HCT116 (cell line): Measurements from ENCODE around the gene SRGAP3. TPM values are rescaled to one million over a fixed set of nuclear protein-coding genes. Genes with fewer than 3 reads are reported as not detected.

ENCODE experiments used
- ATAC-seq: fragments of 200-7000 bp; cut with Tn5 transposase; 2 replicates; pipeline ENCODE4 v1.9.1; 2020; ENCODE audit warnings: mild to moderate bottlenecking, moderate library complexity
- BruUV-seq: library from RNA; stranded (reverse); fragments of 400-500 nt; replicated peaks from 2 replicates; lab custom pipeline; 2021; lab: Mats Ljungman, UMichigan
- CTCF ChIA-PET: fragments of 300-600 bp; sonication (Branson Sonifier 250); formaldehyde crosslinking; loops from one replicate; lab custom pipeline; 2021; ENCODE audit warnings: antibody characterized with exemption; lab: Charles Lee
- POLR2A ChIA-PET: fragments of 300-600, 350-600 bp; sonication (Branson Sonifier 250); formaldehyde crosslinking; loops from one replicate; lab custom pipeline; 2021; ENCODE audit warnings: antibody characterized with exemption; lab: Charles Lee
- RAD21 ChIA-PET, 2 experiments: fragments of 300-600 bp; sonication (Branson Sonifier 250); formaldehyde crosslinking; loops; one replicate each; lab custom pipeline; 2023; ENCODE audit warnings: low total read pairs in 2 of 2; ENCODE audit not compliant: uncharacterized antibody in 2 of 2, unreplicated experiment in 2 of 2, low non-redundant PET in 1 of 2; lab: Charles Lee
- DNase-seq: peaks from one replicate; pipeline ENCODE4 v3.0.0-alpha.2; 2010; ENCODE audit warnings: low read depth, low spot score
- H2AFZ ChIP-seq: fragments of 200-600 bp; shearing (Covaris generic), sonication (generic); 2 replicates; pipeline ENCODE4 v1.6.1; 2017; ENCODE audit warnings: low read depth, mixed run types, mixed read lengths, antibody characterized with exemption, low read length; ENCODE audit not compliant: poor library complexity, severe bottlenecking
- H3K27ac ChIP-seq: 2 replicates; pipeline ENCODE4 v1.5.1; 2012; ENCODE audit warnings: low read depth, low read length
- H3K27me3 ChIP-seq: fragments of 200-600 bp; sonication (generic); 2 replicates; pipeline ENCODE4 v1.6.1; 2016; ENCODE audit warnings: mixed run types, low read length, mixed read lengths; ENCODE audit not compliant: insufficient read depth
- H3K36me3 ChIP-seq, 2 experiments: fragments of 200-500 bp in 1 of 2; fragments of 200-600 bp in 1 of 2; sonication (Bioruptor generic) in 1 of 2; sonication (generic) in 1 of 2; 2 replicates each; pipeline versions ENCODE4 v1.5.1 to v1.6.1; 2014 to 2016; ENCODE audit warnings: low read length in 2 of 2, inconsistent platforms in 1 of 2, mixed read lengths in 1 of 2, mixed run types in 1 of 2; ENCODE audit not compliant: insufficient read depth in 2 of 2, control insufficient read depth in 1 of 2
- H3K4me1 ChIP-seq, 2 experiments: fragments of 200-600 bp in 1 of 2; sonication (generic) in 1 of 2; 2 replicates each; pipeline versions ENCODE4 v1.5.1 to v1.6.1; 2012 to 2017; ENCODE audit warnings: low read length in 2 of 2, inconsistent platforms in 1 of 2, mild to moderate bottlenecking in 1 of 2, mixed read lengths in 1 of 2, mixed run types in 1 of 2, moderate library complexity in 1 of 2; ENCODE audit not compliant: insufficient read depth in 2 of 2, control insufficient read depth in 1 of 2
- H3K4me2 ChIP-seq: fragments of 200-600 bp; sonication (generic); 2 replicates; pipeline ENCODE4 v1.6.1; 2017; ENCODE audit warnings: mixed run types, low read length, mixed read lengths
- H3K4me3 ChIP-seq, 2 experiments: fragments of 200-600 bp in 1 of 2; sonication (generic) in 1 of 2; replicated peaks in 1 of 2; 2 replicates each; pipeline ENCODE4 v1.5.1; 2011 to 2016; ENCODE audit warnings: low read length in 2 of 2, control low read depth in 1 of 2, low read depth in 1 of 2, mild to moderate bottlenecking in 1 of 2, mixed read lengths in 1 of 2, mixed run types in 1 of 2
- H3K79me2 ChIP-seq: fragments of 200-600 bp; sonication (generic); 2 replicates; pipeline ENCODE4 v1.6.1; 2017; ENCODE audit warnings: mild to moderate bottlenecking, mixed run types, low read length, moderate library complexity, mixed read lengths; ENCODE audit not compliant: insufficient read depth
- H3K9ac ChIP-seq: fragments of 200-600 bp; sonication (generic); 2 replicates; pipeline ENCODE4 v1.6.1; 2016; ENCODE audit warnings: low read length, mixed read lengths
- H3K9me2 ChIP-seq: fragments of 200-600 bp; sonication (generic), shearing (Covaris generic); 2 replicates; pipeline ENCODE4 v1.6.1; 2017; ENCODE audit warnings: mixed run types, mild to moderate bottlenecking, moderate library complexity; ENCODE audit not compliant: insufficient read depth
- H3K9me3 ChIP-seq, 2 experiments: fragments of 200-500 bp in 1 of 2; fragments of 200-600 bp in 1 of 2; sonication (Bioruptor generic) in 1 of 2; sonication (generic) in 1 of 2; 2 replicates each; pipeline ENCODE4 v1.6.1; 2014 to 2017; ENCODE audit warnings: low read length in 2 of 2, mixed read lengths in 2 of 2, inconsistent platforms in 1 of 2, low read depth in 1 of 2, mild to moderate bottlenecking in 1 of 2, mixed run types in 1 of 2, moderate library complexity in 1 of 2; ENCODE audit not compliant: control insufficient read depth in 1 of 2, insufficient read depth in 1 of 2
- H4K20me1 ChIP-seq: fragments of 200-600 bp; sonication (generic), shearing (Covaris generic); 2 replicates; pipeline ENCODE4 v1.6.1; 2017; ENCODE audit warnings: mixed run types, mild to moderate bottlenecking, moderate library complexity; ENCODE audit not compliant: insufficient read depth
- CBX3 ChIP-seq: IDR thresholded peaks from 2 replicates; pipeline ENCODE4 v1.6.1; 2012; ENCODE audit warnings: low read depth
- ELF1 ChIP-seq: IDR thresholded peaks from 2 replicates; pipeline ENCODE4 v1.6.1; 2012; ENCODE audit warnings: low read depth, borderline replicate concordance
- POLR2A ChIP-seq: IDR thresholded peaks from 2 replicates; pipeline ENCODE4 v1.7.0; 2011; ENCODE audit warnings: borderline replicate concordance; ENCODE audit not compliant: insufficient read depth, insufficient read length; ENCODE audit errors: extremely low read depth
- POLR2AphosphoS5 ChIP-seq: IDR thresholded peaks from 2 replicates; pipeline ENCODE4 v1.6.1; 2011; ENCODE audit warnings: mild to moderate bottlenecking, low read depth, low read length, moderate library complexity
- SRF ChIP-seq: IDR thresholded peaks from 2 replicates; pipeline ENCODE4 v1.6.1; 2012; ENCODE audit warnings: low read depth
- YY1 ChIP-seq: IDR thresholded peaks from 2 replicates; pipeline ENCODE4 v1.6.1; 2011; ENCODE audit warnings: low read length, low read depth, moderate library complexity, mild to moderate bottlenecking; ENCODE audit not compliant: insufficient replicate concordance; ENCODE audit errors: extremely low read depth
- ZFX ChIP-seq: fragments of 450-650 bp; IDR thresholded peaks from 2 replicates; pipeline ENCODE4 v1.6.1; 2017
- ZNF274 ChIP-seq: fragments of 200-500 bp; sonication (Bioruptor generic); IDR thresholded peaks from 2 replicates; pipeline ENCODE4 v1.6.1; 2014; ENCODE audit warnings: mild to moderate bottlenecking, low read depth, low read length, inconsistent platforms
- intact Hi-C: fragments of 100-400 bp; cut with micrococcal nuclease; formaldehyde crosslinking; loops from 2 replicates; pipeline ENCODE4 v1.10.0; 2022
- total RNA-seq: library from RNA; stranded (reverse); gene quantifications from one replicate; pipeline ENCODE4 v1.2.1, GENCODE V29; 2021; ENCODE audit not compliant: unreplicated experiment
- TF ChIP-seq, protein P1 (sequence below), 3 experiments: fragments of 200-600 bp in 1 of 3; sonication (generic) in 1 of 3; IDR thresholded peaks in 2 of 3; conservative IDR thresholded peaks in 1 of 3; 2 replicates each; pipeline ENCODE4 v1.5.1; 2012 to 2017; ENCODE audit warnings: low read depth in 2 of 3, low read length in 2 of 3, antibody characterized with exemption in 1 of 3, borderline replicate concordance in 1 of 3, control low read depth in 1 of 3, mild to moderate bottlenecking in 1 of 3, mixed read lengths in 1 of 3, mixed run types in 1 of 3, moderate library complexity in 1 of 3; ENCODE audit not compliant: insufficient read depth in 1 of 3
- TF ChIP-seq, protein P2 (sequence below): IDR thresholded peaks from 2 replicates; pipeline ENCODE4 v1.6.1; 2012
- TF ChIP-seq, protein P3 (sequence below): IDR thresholded peaks from 2 replicates; pipeline ENCODE4 v1.6.1; 2011; ENCODE audit warnings: mild to moderate bottlenecking, low read length, moderate library complexity; ENCODE audit not compliant: insufficient replicate concordance; ENCODE audit errors: extremely low read depth

Gene SRGAP3
- total RNA-seq, 1 experiment from 2014 or later = 8.3 TPM

DNA sequence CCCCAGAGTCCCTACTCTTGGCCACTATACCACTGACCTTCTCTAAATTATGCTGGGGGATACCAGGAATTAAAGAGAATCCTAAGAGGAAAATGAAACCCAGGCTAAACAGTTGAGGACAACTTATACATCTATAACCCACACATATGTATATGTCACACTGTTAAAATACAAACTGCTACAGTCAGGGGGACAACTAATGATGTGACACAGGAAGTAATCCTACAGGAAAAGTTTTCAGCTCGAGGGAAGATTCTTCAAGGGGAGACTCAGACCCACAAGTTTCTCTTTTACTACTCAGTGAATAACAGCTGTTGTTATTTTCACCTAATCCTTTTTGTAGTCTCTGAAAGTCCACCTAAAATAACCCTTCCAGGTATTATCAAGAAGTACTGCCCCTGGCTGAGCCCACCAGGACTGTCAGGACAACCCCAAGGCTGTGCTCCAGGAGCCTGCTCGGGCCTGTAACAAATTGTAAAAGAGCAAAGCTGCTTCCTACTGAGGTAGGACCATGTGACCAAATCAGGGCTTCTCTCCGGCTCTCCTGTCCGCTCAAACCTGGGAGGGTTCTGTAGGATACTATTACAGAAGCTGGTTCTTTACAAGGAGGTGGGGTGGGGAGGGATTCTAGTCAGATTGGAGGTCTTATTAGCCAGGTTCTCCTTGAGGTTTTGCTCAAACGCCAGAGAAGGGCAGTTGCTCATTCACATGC lies 91.6 kb downstream of the SRGAP3 start:
- H3K4me3 ChIP-seq = no peak overlapping the region
- no peaks in the 10 kb centered on the region for H3K79me2 ChIP-seq
- no peaks in the 10 kb centered on the region for H3K4me1 ChIP-seq
- no peaks in the 10 kb centered on the region for H3K9me3 ChIP-seq
- H3K9me2 ChIP-seq = no peaks in the 10 kb centered on the region
- no peak overlapping the region for H3K27ac ChIP-seq
- RAD21 ChIA-PET = no interaction called here
- intact Hi-C loops = no loop called here
- CTCF ChIA-PET = no interaction called here
- no peak overlapping the region for H3K9ac ChIP-seq
- H3K36me3 ChIP-seq = no peaks in the 10 kb centered on the region
- TF ChIP-seq, protein P1, sequence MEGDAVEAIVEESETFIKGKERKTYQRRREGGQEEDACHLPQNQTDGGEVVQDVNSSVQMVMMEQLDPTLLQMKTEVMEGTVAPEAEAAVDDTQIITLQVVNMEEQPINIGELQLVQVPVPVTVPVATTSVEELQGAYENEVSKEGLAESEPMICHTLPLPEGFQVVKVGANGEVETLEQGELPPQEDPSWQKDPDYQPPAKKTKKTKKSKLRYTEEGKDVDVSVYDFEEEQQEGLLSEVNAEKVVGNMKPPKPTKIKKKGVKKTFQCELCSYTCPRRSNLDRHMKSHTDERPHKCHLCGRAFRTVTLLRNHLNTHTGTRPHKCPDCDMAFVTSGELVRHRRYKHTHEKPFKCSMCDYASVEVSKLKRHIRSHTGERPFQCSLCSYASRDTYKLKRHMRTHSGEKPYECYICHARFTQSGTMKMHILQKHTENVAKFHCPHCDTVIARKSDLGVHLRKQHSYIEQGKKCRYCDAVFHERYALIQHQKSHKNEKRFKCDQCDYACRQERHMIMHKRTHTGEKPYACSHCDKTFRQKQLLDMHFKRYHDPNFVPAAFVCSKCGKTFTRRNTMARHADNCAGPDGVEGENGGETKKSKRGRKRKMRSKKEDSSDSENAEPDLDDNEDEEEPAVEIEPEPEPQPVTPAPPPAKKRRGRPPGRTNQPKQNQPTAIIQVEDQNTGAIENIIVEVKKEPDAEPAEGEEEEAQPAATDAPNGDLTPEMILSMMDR (IDR thresholded peaks at IDR 0.05 in 2 of 3, conservative IDR thresholded peaks at IDR 0.05 in 1 of 3; ENCODE audit: borderline replicate concordance in 1 of 3, insufficient read depth in 1 of 3, low read depth in 2 of 3, low read length in 2 of 3) = no peak
- TF ChIP-seq ZFX = no peak
- TF ChIP-seq, protein P2, sequence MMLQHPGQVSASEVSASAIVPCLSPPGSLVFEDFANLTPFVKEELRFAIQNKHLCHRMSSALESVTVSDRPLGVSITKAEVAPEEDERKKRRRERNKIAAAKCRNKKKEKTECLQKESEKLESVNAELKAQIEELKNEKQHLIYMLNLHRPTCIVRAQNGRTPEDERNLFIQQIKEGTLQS = no peak
- no peak for TF ChIP-seq CBX3
- no peak for TF ChIP-seq ELF1
- TF ChIP-seq ZNF274 = no peak
- TF ChIP-seq SRF = no peak
- no peak for TF ChIP-seq YY1
- TF ChIP-seq, protein P3, sequence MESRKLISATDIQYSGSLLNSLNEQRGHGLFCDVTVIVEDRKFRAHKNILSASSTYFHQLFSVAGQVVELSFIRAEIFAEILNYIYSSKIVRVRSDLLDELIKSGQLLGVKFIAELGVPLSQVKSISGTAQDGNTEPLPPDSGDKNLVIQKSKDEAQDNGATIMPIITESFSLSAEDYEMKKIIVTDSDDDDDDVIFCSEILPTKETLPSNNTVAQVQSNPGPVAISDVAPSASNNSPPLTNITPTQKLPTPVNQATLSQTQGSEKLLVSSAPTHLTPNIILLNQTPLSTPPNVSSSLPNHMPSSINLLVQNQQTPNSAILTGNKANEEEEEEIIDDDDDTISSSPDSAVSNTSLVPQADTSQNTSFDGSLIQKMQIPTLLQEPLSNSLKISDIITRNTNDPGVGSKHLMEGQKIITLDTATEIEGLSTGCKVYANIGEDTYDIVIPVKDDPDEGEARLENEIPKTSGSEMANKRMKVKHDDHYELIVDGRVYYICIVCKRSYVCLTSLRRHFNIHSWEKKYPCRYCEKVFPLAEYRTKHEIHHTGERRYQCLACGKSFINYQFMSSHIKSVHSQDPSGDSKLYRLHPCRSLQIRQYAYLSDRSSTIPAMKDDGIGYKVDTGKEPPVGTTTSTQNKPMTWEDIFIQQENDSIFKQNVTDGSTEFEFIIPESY = no peak
- no peak for TF ChIP-seq POLR2A
- no peak for TF ChIP-seq POLR2AphosphoS5
- H3K27me3 ChIP-seq = no peaks in the 10 kb centered on the region
- H4K20me1 ChIP-seq = no peaks in the 10 kb centered on the region
- ATAC-seq (no peak), DNase-seq (no peak)
- no peak overlapping the region for H2AFZ ChIP-seq
- BruUV-seq = no TSS peak
- POLR2A ChIA-PET = no interaction called here
- H3K4me2 ChIP-seq = no peak overlapping the region
